RWPE2 (cell line): ENCODE measurements around the gene UGT2B7.
A peak's percentile ranks its signal among the peaks of the same experiment; 100 is the strongest.
"Not testable (repeated sequence)": the region's sequence is repeated elsewhere in the genome, so short reads cannot be mapped to it uniquely, and the experiment has no call there.

Experiments used
- ATAC-seq: fragments of 200-7000 bp; cut with Tn5 transposase; 3 replicates; pipeline ENCODE4 v1.9.1; 2021; ENCODE audit warnings: low read depth
- DNase-seq: peaks from one replicate; pipeline ENCODE4 v3.0.0-alpha.2; 2020; ENCODE audit warnings: low spot score
- H3K27ac ChIP-seq: fragments of 450-650 bp; 2 replicates; pipeline ENCODE4 v1.5.1; 2017; ENCODE audit warnings: mild to moderate bottlenecking; ENCODE audit not compliant: poor library complexity, severe bottlenecking
- H3K27me3 ChIP-seq: fragments of 250-450 bp; sonication (Bioruptor Pico); 2 replicates; pipeline ENCODE4 v1.5.1; 2021; ENCODE audit warnings: mild to moderate bottlenecking, moderate library complexity; ENCODE audit not compliant: insufficient read depth, poor library complexity, severe bottlenecking
- H3K36me3 ChIP-seq: fragments of 250-450 bp; sonication (Bioruptor Pico); 2 replicates; pipeline ENCODE4 v1.5.1; 2020; ENCODE audit warnings: low read depth, mild to moderate bottlenecking, moderate library complexity
- H3K4me1 ChIP-seq: fragments of 250-450 bp; sonication (Bioruptor Pico); 2 replicates; pipeline ENCODE4 v1.5.1; 2021; ENCODE audit warnings: mild to moderate bottlenecking, moderate library complexity; ENCODE audit not compliant: insufficient read depth, poor library complexity, severe bottlenecking
- H3K4me3 ChIP-seq: fragments of 250-450 bp; sonication (Bioruptor Pico); 2 replicates; pipeline ENCODE4 v1.5.1; 2021; ENCODE audit warnings: mild to moderate bottlenecking, moderate library complexity; ENCODE audit not compliant: severe bottlenecking
- H3K9me3 ChIP-seq: fragments of 250-450 bp; sonication (Bioruptor Pico); 2 replicates; pipeline ENCODE4 v1.5.1; 2021; ENCODE audit warnings: mild to moderate bottlenecking, moderate library complexity; ENCODE audit not compliant: severe bottlenecking
- CTCF ChIP-seq: fragments of 450-650 bp; IDR thresholded peaks from one replicate; pipeline ENCODE4 v1.5.1; 2017; ENCODE audit warnings: mild to moderate bottlenecking, moderate library complexity; ENCODE audit not compliant: poor library complexity, severe bottlenecking

UGT2B7 gene

GRCh38 chr4:69095301-69095731 is 958 bp upstream of the UGT2B7 start:
- Histone ChIP-seq H3K4me3 (no peak overlapping the region), H3K27ac (peak overlapping the region; percentile 79), H3K27me3 (no peaks in the 10 kb centered on the region), H3K36me3 (no peaks in the 10 kb centered on the region), H3K9me3 (no peaks in the 10 kb centered on the region), H3K4me1 (peaks cover 47% of the 10 kb centered on the region)
- no peak for TF ChIP-seq CTCF
- DNase-seq (no peak), ATAC-seq (peak; percentile 82)

- no peak for ATAC-seq
- no peak for TF ChIP-seq CTCF
These were observed 536 bp downstream of the UGT2B7 start for GRCh38 chr4:69096810-69097209.

GRCh38 chr4:69098470-69098869 is 2.2 kb downstream of the UGT2B7 start:
- no peak for TF ChIP-seq CTCF
- no peak overlapping the region for H3K27ac ChIP-seq
- DNase-seq (no peak), ATAC-seq (no peak)
- no peak overlapping the region for H3K4me3 ChIP-seq
- no peaks in the 10 kb centered on the region for H3K9me3 ChIP-seq
- no peaks in the 10 kb centered on the region for H3K27me3 ChIP-seq
- no peaks in the 10 kb centered on the region for H3K36me3 ChIP-seq
- H3K4me1 ChIP-seq: peaks cover 37% of the 10 kb centered on the region

More at GRCh38 chr4:69096810-69097209, 536 bp downstream of the UGT2B7 start:
- Histone ChIP-seq H3K9me3 (no peaks in the 10 kb centered on the region), H3K36me3 (no peaks in the 10 kb centered on the region), H3K4me1 (peaks cover 45% of the 10 kb centered on the region), H3K4me3 (no peak overlapping the region), H3K27ac (peak overlapping the region; percentile 79), H3K27me3 (no peaks in the 10 kb centered on the region)
- DNase-seq: no peak

GRCh38 chr4:69099910-69100309 is 3.6 kb downstream of the UGT2B7 start:
- no peak for ATAC-seq
- Histone ChIP-seq H3K36me3 (no peaks in the 10 kb centered on the region), H3K4me3 (no peak overlapping the region), H3K27ac (no peak overlapping the region), H3K4me1 (peaks cover 31% of the 10 kb centered on the region), H3K27me3 (no peaks in the 10 kb centered on the region), H3K9me3 (no peaks in the 10 kb centered on the region)
- no peak for DNase-seq
- no peak for TF ChIP-seq CTCF

GRCh38 chr4:69102668-69103067 is 6.4 kb downstream of the UGT2B7 start:
- ATAC-seq, H3K36me3 ChIP-seq, H3K4me1 ChIP-seq, H3K27ac ChIP-seq, H3K27me3 ChIP-seq, H3K9me3 ChIP-seq, DNase-seq, H3K4me3 ChIP-seq: not testable (repeated sequence)
